Thyroid gland (tissue), 4 donors: Measurements from ENCODE around the gene PALM2AKAP2. TPM values are rescaled to one million over a fixed set of nuclear protein-coding genes. Genes with fewer than 3 reads are reported as not detected.

Source experiments
- DNase-seq, 2 donors: peaks; one replicate each; pipeline ENCODE4 v3.0.0-alpha.2; 2019
- H3K27ac ChIP-seq, 3 donors: fragments of 200-600 bp; sonication (generic); 1 replicate in 2 of 3; 2 replicates in 1 of 3; pipeline ENCODE4 v1.5.1; 2016 to 2019; ENCODE audit warnings: mild to moderate bottlenecking in 1 of 3, moderate library complexity in 1 of 3
- H3K27me3 ChIP-seq: fragments of 200-600 bp; sonication (generic); one replicate; pipeline ENCODE4 v1.5.1; 2019
- H3K36me3 ChIP-seq, 2 donors: fragments of 200-600 bp; sonication (generic); one replicate each; pipeline ENCODE4 v1.5.1; 2016 to 2019
- H3K4me1 ChIP-seq, 2 donors: fragments of 200-600 bp; sonication (generic); one replicate each; pipeline ENCODE4 v1.5.1; 2017 to 2019
- H3K4me3 ChIP-seq, 3 donors: fragments of 200-600 bp; sonication (generic); replicated peaks in 1 of 3; 1 replicate in 2 of 3; 2 replicates in 1 of 3; pipeline ENCODE4 v1.5.1; 2016; ENCODE audit warnings: mild to moderate bottlenecking in 1 of 3
- H3K9me3 ChIP-seq: fragments of 200-600 bp; sonication (generic); one replicate; pipeline ENCODE4 v1.5.1; 2017
- CTCF ChIP-seq, 6 experiments: fragments of 200-600 bp in 3 of 6; fragments of 450-650 bp in 3 of 6; sonication (generic) in 3 of 6; IDR thresholded peaks; one replicate each; pipeline ENCODE4 v1.5.1; 2016 to 2019; ENCODE audit warnings: antibody characterized with exemption in 6 of 6, mild to moderate bottlenecking in 2 of 6, inconsistent platforms in 1 of 6, moderate library complexity in 1 of 6
- POLR2A ChIP-seq, 2 donors: fragments of 450-650 bp; IDR thresholded peaks; one replicate each; pipeline ENCODE4 v1.6.1; 2017; ENCODE audit warnings: antibody characterized with exemption in 2 of 2, mild to moderate bottlenecking in 2 of 2, moderate library complexity in 1 of 2
- WGBS, 2 donors: methylation state at CpG; one replicate each; pipeline ENCODE4 v1.1.5; 2017; 5-methylcytosine and 5-hydroxymethylcytosine counted together
- intact Hi-C: fragments of 100-400 bp; cut with DNase I; formaldehyde crosslinking; loops from one replicate; pipeline ENCODE4 v1.15.1; 2023
- total RNA-seq, 4 donors: library from RNA; depleted of rRNA; stranded (reverse); fragments of >200 nt; gene quantifications; one replicate each; pipeline ENCODE4 v1.2.3, GENCODE V29; 2016

The PALM2AKAP2 gene
- total RNA-seq, 4 donors from 2014 or later: 9.9 to 25.4 (median 13.1) TPM

- no peaks in the 10 kb centered on the region for H3K36me3 ChIP-seq
- peak overlapping the region in 2 of 3 donors; percentile 12 to 23 for H3K27ac ChIP-seq
- no peaks in the 10 kb centered on the region for H3K4me1 ChIP-seq
- no peaks in the 10 kb centered on the region for H3K9me3 ChIP-seq
- H3K27me3 ChIP-seq: no peaks in the 10 kb centered on the region
- intact Hi-C loops: no loop called here
- DNase-seq: no peak
- TF ChIP-seq CTCF (IDR thresholded peaks at IDR 0.05) (no peak), POLR2A (IDR thresholded peaks at IDR 0.05) (no peak)
- no peak overlapping the region for H3K4me3 ChIP-seq
- WGBS, 2 donors: 93 to 98% methylated on average over 3 of the region's 3 CpGs
These were observed 19.1 kb downstream of the PALM2AKAP2 start for GRCh38 chr9:109799141-109799540.

DNA sequence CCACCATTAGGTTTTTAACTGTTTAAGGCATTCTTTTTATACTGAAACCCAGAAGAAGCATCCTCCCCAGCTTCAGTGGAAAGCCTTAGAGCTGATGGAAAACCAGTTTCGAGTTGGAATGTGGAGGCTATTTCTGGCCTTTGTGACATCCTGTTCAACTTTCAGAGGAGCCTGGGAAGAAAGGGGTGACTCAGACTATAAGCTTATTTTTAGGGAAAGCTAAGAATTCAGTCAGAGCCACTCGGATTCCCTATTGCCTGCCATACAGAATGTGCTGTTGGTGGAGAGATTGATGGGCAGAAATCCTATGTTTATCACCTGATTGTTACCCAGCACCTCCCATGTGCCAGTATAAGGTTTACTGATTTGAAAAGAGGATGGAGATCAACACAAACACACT is 19.8 kb downstream of the PALM2AKAP2 start:
- TF ChIP-seq CTCF (IDR thresholded peaks at IDR 0.05) (no peak), POLR2A (IDR thresholded peaks at IDR 0.05) (no peak)
- Histone ChIP-seq H3K36me3 (no peaks in the 10 kb centered on the region), H3K27me3 (no peaks in the 10 kb centered on the region), H3K27ac (peak overlapping the region in 2 of 3 donors; percentile 12 to 23), H3K4me3 (no peak overlapping the region), H3K4me1 (no peaks in the 10 kb centered on the region), H3K9me3 (no peaks in the 10 kb centered on the region)
- intact Hi-C loops: no loop called here
- no peak for DNase-seq
- WGBS, 2 donors: 50 to 60% methylated on average over 2 of the region's 2 CpGs

GRCh38 chr9:109801484-109801883 is 21.5 kb downstream of the PALM2AKAP2 start:
- Histone ChIP-seq H3K4me3 (no peak overlapping the region), H3K4me1 (peaks cover 0 to 5% of the 10 kb centered on the region in 2 donors), H3K36me3 (no peaks in the 10 kb centered on the region), H3K27me3 (no peaks in the 10 kb centered on the region), H3K27ac (no peak overlapping the region), H3K9me3 (no peaks in the 10 kb centered on the region)
- TF ChIP-seq POLR2A (IDR thresholded peaks at IDR 0.05) (no peak), CTCF (IDR thresholded peaks at IDR 0.05) (no peak)
- intact Hi-C loops: no loop called here
- DNase-seq: no peak
- WGBS, 2 donors: 44 to 100% methylated on average over 1 of the region's 1 CpG

GRCh38 chr9:109802491-109802890 is 22.5 kb downstream of the PALM2AKAP2 start:
- Histone ChIP-seq H3K27me3 (no peaks in the 10 kb centered on the region), H3K4me1 (peaks cover 0 to 5% of the 10 kb centered on the region in 2 donors), H3K36me3 (no peaks in the 10 kb centered on the region), H3K27ac (no peak overlapping the region), H3K4me3 (no peak overlapping the region), H3K9me3 (no peaks in the 10 kb centered on the region)
- WGBS, 2 donors: 89 to 100% methylated on average over 1 of the region's 1 CpG
- no peak for TF ChIP-seq POLR2A (IDR thresholded peaks at IDR 0.05)
- no peak for TF ChIP-seq CTCF (IDR thresholded peaks at IDR 0.05)
- DNase-seq: no peak
- intact Hi-C loops: no loop called here

DNA sequence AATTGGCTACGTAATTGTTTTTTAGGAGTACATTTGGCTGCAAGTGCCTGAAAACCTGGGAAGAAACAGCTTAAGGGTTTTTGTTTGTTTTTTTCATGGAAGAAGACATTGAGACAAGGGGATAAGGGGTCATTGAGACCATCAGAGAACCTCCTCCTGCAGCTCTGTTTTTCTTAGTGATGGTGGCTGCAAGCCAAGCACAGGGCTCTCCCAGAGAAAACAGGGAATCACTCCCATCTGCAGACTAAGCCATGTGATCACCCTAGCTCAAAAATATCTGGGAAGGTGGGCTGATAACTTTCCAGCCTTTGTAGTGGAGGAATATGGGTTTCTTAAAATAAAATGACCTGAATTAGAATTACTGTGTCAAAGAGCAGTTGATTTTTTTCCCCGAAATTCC is 25.1 kb downstream of the PALM2AKAP2 start:
- Histone ChIP-seq H3K4me1 (peaks cover 0 to 5% of the 10 kb centered on the region in 2 donors), H3K27me3 (no peaks in the 10 kb centered on the region), H3K4me3 (no peak overlapping the region), H3K9me3 (no peaks in the 10 kb centered on the region), H3K36me3 (no peaks in the 10 kb centered on the region), H3K27ac (no peak overlapping the region)
- 72 to 75% methylated on average over 2 of the region's 2 CpGs for WGBS, 2 donors
- DNase-seq: peak; percentile 27 to 39
- intact Hi-C loops: no loop called here
- TF ChIP-seq POLR2A (IDR thresholded peaks at IDR 0.05) (no peak), CTCF (IDR thresholded peaks at IDR 0.05) (no peak)
